ENCODE measurements around the gene SLC16A3.

SLC16A3 gene

DNA sequence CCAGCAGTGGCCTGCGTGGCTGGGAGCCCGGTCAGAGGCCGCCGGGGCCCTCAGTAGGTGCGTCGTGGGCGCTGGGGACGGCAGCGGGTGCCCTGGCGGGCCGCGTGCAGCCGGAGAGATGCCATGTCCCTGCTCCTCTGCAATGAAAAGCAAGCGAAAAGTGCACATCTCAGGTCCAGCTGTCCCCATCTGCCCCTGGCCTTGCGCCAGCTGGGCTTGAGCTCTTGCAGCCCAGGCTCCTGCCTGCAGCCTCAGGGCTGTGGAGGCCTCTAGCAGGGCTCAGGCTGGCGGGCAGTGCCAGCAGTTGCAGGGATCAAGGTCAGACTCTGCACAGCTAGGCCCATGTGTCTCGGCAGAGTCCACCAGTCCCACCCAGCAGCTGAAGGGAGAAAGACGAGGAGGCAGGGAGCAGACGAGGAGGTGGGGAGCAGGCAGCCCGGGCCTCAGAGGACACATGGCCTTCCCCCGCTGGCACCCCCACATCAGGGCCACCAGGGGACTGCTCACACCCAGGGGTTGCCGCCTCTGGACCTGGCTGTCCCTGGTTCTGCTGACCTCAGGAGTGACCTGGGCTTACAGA is 11.2 kb downstream of the SLC16A3 start:
- TF ChIP-seq, protein P1, sequence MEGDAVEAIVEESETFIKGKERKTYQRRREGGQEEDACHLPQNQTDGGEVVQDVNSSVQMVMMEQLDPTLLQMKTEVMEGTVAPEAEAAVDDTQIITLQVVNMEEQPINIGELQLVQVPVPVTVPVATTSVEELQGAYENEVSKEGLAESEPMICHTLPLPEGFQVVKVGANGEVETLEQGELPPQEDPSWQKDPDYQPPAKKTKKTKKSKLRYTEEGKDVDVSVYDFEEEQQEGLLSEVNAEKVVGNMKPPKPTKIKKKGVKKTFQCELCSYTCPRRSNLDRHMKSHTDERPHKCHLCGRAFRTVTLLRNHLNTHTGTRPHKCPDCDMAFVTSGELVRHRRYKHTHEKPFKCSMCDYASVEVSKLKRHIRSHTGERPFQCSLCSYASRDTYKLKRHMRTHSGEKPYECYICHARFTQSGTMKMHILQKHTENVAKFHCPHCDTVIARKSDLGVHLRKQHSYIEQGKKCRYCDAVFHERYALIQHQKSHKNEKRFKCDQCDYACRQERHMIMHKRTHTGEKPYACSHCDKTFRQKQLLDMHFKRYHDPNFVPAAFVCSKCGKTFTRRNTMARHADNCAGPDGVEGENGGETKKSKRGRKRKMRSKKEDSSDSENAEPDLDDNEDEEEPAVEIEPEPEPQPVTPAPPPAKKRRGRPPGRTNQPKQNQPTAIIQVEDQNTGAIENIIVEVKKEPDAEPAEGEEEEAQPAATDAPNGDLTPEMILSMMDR (IDR thresholded peaks at IDR 0.05; ENCODE audit: extremely low read depth, missing control alignments), result no peak
- no peak for DNase-seq (ENCODE audit: low spot score)

DNA sequence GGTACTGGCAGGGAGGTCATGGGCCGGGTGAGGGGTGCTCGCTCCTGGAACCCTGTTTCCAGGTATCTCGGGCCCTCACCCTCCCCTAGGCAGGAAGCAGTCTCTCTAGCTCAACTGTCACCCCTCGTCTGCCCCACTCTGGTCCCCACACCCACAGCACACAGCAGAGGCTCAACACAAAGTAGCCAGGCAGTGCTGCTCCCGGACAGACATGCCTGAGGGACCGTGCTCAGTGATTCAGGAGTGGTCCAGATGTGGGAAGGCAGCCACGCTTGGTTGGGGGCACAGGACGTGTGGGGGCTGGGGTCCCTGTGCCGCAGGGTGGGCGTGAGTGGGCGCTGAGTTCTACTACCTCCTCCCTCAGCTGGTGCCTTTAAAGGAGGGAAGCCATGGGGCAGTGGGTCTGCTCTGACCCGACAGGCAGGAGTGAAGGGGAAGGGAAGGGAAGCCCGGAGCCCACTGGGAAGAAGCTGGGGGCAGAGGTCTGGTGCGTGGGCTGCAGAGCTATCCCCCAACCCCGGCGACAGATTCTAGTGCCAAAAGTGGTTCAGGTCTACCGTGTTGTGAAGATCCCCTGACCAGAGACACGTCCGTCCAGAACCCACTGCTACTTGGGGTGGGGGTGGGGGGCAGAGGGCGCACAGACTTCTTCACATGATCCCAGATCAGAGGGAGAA is 11.8 kb downstream of the SLC16A3 start:
- TF ChIP-seq, protein P1 (IDR thresholded peaks at IDR 0.05; ENCODE audit: extremely low read depth, missing control alignments), result no peak
- DNase-seq (ENCODE audit: low spot score), result no peak

DNA sequence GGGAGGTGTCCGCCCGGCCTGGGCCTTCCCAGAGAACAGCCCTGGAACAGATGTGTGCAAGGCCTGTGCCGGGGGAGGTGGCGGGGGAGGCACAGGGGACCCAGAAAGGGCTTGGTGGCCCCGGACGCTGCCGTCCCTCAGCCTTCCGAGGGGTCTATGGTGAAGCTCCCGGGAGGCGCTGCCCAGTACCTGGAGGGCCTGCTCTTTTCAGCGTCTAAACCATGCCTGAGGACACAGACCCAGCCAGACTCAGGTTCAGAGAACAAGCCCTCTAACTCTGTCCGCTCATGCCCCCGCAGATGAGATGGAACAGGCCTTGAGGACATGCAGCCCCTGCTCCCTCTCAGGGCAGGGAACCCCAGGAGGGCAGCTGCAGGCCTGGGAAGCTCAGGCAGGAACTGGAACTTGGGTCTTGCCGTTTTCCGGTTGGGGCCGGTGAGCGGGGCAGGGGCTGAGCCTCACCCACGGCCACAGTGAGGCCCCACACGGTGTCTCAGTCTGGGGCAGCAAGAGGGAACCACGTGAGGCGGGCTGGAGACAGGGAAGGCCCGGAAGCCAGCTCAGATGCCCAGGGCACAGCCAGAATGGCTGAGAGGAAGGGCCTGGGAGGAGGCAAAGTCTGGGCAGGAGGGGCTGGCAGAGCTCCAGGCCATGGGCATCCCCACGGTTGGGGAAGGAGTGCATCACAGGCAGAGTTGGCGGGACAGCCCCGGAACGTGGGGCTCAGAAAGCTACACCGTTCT is 12.5 kb downstream of the SLC16A3 start:
- DNase-seq (ENCODE audit: low spot score), result no peak
- TF ChIP-seq, protein P1 (IDR thresholded peaks at IDR 0.05; ENCODE audit: extremely low read depth, missing control alignments), result no peak

DNA sequence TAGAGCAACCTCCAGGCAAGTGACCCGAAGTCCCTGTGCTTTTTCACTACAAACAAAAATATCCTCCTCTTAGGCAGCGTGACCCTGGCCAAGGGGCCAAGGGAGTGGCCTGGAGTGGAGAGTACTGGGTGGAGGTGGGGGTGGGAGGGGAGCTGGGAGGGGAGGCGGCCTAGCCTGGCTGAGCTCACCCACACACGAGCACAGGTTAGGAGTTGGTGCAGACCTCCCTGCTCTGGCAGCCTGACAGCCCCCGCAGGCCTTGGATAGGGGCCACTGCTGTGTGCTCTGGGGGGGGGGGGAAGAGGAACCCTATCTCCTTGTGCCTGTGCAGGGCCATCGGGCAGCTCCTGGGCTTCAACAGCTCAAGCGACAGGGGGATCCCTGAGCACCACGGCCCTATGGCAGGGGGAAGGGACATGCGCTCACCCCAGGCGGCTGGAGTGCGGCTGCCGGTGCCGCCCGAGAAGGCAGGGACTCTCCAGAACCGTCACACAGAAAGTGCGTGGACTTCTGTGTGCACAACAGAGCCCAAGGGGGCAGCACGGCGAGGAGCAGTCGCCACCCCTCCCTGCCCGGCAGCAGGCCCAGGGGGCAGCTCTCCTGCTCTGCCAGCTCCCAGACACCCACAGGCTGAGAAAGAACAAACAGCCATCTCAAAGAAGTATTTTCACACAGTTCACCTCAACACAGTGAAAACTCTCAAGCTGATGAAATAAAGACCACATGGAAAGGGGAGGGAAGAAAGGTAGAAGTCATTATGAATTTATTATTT is 13.3 kb downstream of the SLC16A3 start:
- DNase-seq (ENCODE audit: low spot score), result peak; percentile 52
- TF ChIP-seq, protein P1 (IDR thresholded peaks at IDR 0.05; ENCODE audit: extremely low read depth, missing control alignments), result no peak

DNA sequence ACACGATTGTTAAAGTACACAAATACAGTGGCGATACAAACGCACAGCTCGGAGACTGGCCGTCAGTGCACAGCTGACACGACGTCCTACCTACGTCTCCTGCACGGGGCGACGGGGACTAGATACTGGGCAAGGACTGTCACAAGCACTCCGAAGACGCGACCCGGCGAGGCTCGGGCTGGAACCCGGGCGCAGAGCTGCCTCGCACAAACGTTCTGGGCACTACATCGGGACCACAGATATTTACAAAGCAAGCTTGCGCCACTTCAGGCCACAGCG is 13.8 kb downstream of the SLC16A3 start:
- TF ChIP-seq, protein P1 (IDR thresholded peaks at IDR 0.05; ENCODE audit: extremely low read depth, missing control alignments), result no peak
- no peak for DNase-seq (ENCODE audit: low spot score)

DNA sequence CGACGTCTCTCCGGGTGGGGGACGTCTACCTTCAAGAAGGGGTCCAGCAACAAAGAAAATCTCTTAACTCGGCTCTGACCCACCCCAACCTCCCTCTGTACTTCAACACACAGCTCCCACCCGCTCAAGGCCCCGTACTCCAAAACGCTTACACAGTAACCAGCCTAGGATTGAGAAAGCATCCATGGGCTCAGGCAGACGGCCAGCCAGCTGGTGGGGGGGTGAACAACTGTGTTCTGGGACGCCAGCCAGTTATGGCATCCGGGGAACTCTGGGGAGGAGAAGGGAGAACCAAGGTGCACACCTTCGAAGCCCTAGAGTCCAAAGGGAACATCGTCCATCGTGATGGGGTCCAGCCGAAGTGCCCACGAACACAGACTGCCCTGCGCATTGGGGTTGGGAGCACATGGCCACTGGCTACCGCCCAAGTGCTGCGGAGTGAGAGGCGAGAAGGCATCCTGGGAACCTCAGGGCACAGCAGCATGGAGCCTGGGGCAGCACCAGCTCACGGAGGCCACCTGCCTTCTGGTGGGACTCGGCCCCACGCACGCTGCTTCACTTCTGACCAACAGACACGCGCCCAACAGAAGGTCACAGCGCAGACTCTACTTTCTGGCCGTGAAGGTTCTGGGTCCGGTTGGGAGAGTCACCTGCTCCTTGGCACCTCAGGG is 14.3 kb downstream of the SLC16A3 start:
- no peak for DNase-seq (ENCODE audit: low spot score)
- TF ChIP-seq, protein P1 (IDR thresholded peaks at IDR 0.05; ENCODE audit: extremely low read depth, missing control alignments), result no peak

Measured in GM20000 (cell line).